GM19468 (cell line): ENCODE data around the gene KCNK15.
"Not testable (repeated sequence)": the region's sequence is repeated elsewhere in the genome, so short reads cannot be mapped to it uniquely, and the experiment has no call there.

Source experiments
- ATAC-seq: cut with Tn5 transposase; IDR thresholded peaks from one replicate; pipeline ENCODE4 v1.9.1; 2021; ENCODE audit warnings: mild to moderate bottlenecking, moderate library complexity, moderate number of reproducible peaks; ENCODE audit not compliant: unreplicated experiment; ENCODE audit errors: extremely low read depth

The KCNK15 gene

GRCh38 chr20:44754554-44754953, 8.9 kb downstream of the KCNK15 start:
- ATAC-seq, result no peak

GRCh38 chr20:44756011-44756688, 10.5 kb downstream of the KCNK15 start:
- ATAC-seq, result no peak

- no peak for ATAC-seq
Observed at GRCh38 chr20:44756956-44757355, 11.3 kb downstream of the KCNK15 start.

- ATAC-seq, result no peak
Observed at GRCh38 chr20:44758247-44759101, 12.8 kb downstream of the KCNK15 start.

- no peak for ATAC-seq
Observed at GRCh38 chr20:44759595-44759994, 13.9 kb downstream of the KCNK15 start.

- no peak for ATAC-seq
Observed at GRCh38 chr20:44761423-44761822, 15.8 kb downstream of the KCNK15 start.

GRCh38 chr20:44762466-44763140, 16.9 kb downstream of the KCNK15 start:
- no peak for ATAC-seq

GRCh38 chr20:44763798-44764197, 18.1 kb downstream of the KCNK15 start:
- ATAC-seq, result not testable (repeated sequence)

GRCh38 chr20:44765091-44765490, 19.4 kb downstream of the KCNK15 start:
- ATAC-seq, result no peak

- no peak for ATAC-seq
Observed at GRCh38 chr20:44765701-44766347, 20.2 kb downstream of the KCNK15 start.

- no peak for ATAC-seq
Observed at GRCh38 chr20:44768256-44768655, 22.6 kb downstream of the KCNK15 start.

GRCh38 chr20:44768854-44769480, 23.3 kb downstream of the KCNK15 start:
- no peak for ATAC-seq

GRCh38 chr20:44769481-44769863, 23.8 kb downstream of the KCNK15 start:
- ATAC-seq, result no peak

GRCh38 chr20:44770484-44771171, 25.0 kb downstream of the KCNK15 start:
- ATAC-seq, result no peak

- no peak for ATAC-seq
Observed at GRCh38 chr20:44771172-44771535, 25.5 kb downstream of the KCNK15 start.

- ATAC-seq, result no peak
Observed at GRCh38 chr20:44772636-44773035, 27.0 kb downstream of the KCNK15 start.

GRCh38 chr20:44773070-44773829, 27.6 kb downstream of the KCNK15 start:
- no peak for ATAC-seq

- no peak for ATAC-seq
Observed at GRCh38 chr20:44776980-44777379, 31.3 kb downstream of the KCNK15 start.

- ATAC-seq, result no peak
Observed at GRCh38 chr20:44780226-44780625, 34.6 kb downstream of the KCNK15 start.
